GM18870 (cell line): ENCODE measurements around the gene DOC2B.
"Not testable (repeated sequence)": the region's sequence is repeated elsewhere in the genome, so short reads cannot be mapped to it uniquely, and the experiment has no call there.

Source experiments
- ATAC-seq: cut with Tn5 transposase; IDR thresholded peaks from one replicate; pipeline ENCODE4 v1.9.1; 2021; ENCODE audit warnings: moderate library complexity; ENCODE audit not compliant: unreplicated experiment

DOC2B gene

GRCh38 chr17:181245-182049, at the start of gene DOC2B:
TSS of gene DOC2B (minus strand) at chr17:181650. CDS start at chr17:181479, 171 bp downstream.
- no peak for ATAC-seq

- ATAC-seq = no peak
Measured at GRCh38 chr17:230395-230770, 48.9 kb upstream of the DOC2B start.

GRCh38 chr17:229709-230394, 48.4 kb upstream of the DOC2B start:
- ATAC-seq = no peak

GRCh38 chr17:228951-229708, 47.7 kb upstream of the DOC2B start:
- no peak for ATAC-seq

GRCh38 chr17:227946-228615, 46.6 kb upstream of the DOC2B start:
- no peak for ATAC-seq

GRCh38 chr17:227078-227945, 45.9 kb upstream of the DOC2B start:
- no peak for ATAC-seq

GRCh38 chr17:226108-227077, 44.9 kb upstream of the DOC2B start:
- ATAC-seq = no peak

GRCh38 chr17:225551-225950, 44.1 kb upstream of the DOC2B start:
- ATAC-seq = no peak

- ATAC-seq = not testable (repeated sequence)
Measured at GRCh38 chr17:224576-224975, 43.1 kb upstream of the DOC2B start.

GRCh38 chr17:223723-224471, 42.4 kb upstream of the DOC2B start:
- ATAC-seq = no peak

- ATAC-seq = no peak
Measured at GRCh38 chr17:222172-222571, 40.7 kb upstream of the DOC2B start.

- no peak for ATAC-seq
Measured at GRCh38 chr17:219696-220095, 38.2 kb upstream of the DOC2B start.

- ATAC-seq = no peak
Measured at GRCh38 chr17:218432-219110, 37.1 kb upstream of the DOC2B start.

GRCh38 chr17:216625-217024, 35.2 kb upstream of the DOC2B start:
- no peak for ATAC-seq

- not testable (repeated sequence) for ATAC-seq
Measured at GRCh38 chr17:215563-216478, 34.4 kb upstream of the DOC2B start.

- ATAC-seq = no peak
Measured at GRCh38 chr17:214881-215331, 33.5 kb upstream of the DOC2B start.
